SKM-1 treated with dmso at 0.1 percent for 144 hours (cell line): ENCODE results near the gene NINJ2.
"Not testable (repeated sequence)": the region's sequence is repeated elsewhere in the genome, so short reads cannot be mapped to it uniquely, and the experiment has no call there.

ENCODE experiments used
- DNase-seq: peaks from one replicate; lab custom pipeline; 2025; ENCODE audit not compliant: unreplicated experiment; lab: John Stamatoyannopoulos, UW

NINJ2 gene

GRCh38 chr12:663293-663871 lies at the start of gene NINJ2:
TSS of gene NINJ2 (minus strand) at chr12:663445. CDS start at chr12:663360, 85 bp downstream.
- DNase-seq, result no peak

GRCh38 chr12:712172-712863 lies 49.1 kb upstream of the NINJ2 start:
- no peak for DNase-seq

- DNase-seq, result no peak
These were observed 46.3 kb upstream of the NINJ2 start for GRCh38 chr12:709455-710020.

- DNase-seq, result not testable (repeated sequence)
These were observed 44.8 kb upstream of the NINJ2 start for GRCh38 chr12:708084-708483.

- DNase-seq, result no peak
These were observed 41.4 kb upstream of the NINJ2 start for GRCh38 chr12:704516-705242.

- DNase-seq, result no peak
These were observed 38.8 kb upstream of the NINJ2 start for GRCh38 chr12:701896-702539.

GRCh38 chr12:700016-700415 lies 36.8 kb upstream of the NINJ2 start:
- no peak for DNase-seq

GRCh38 chr12:698222-698621 lies 35.0 kb upstream of the NINJ2 start:
- DNase-seq, result not testable (repeated sequence)

GRCh38 chr12:697481-697880 lies 34.2 kb upstream of the NINJ2 start:
- peak; percentile 31 for DNase-seq

- no peak for DNase-seq
These were observed 31.7 kb upstream of the NINJ2 start for GRCh38 chr12:694734-695503.

GRCh38 chr12:693934-694533 lies 30.8 kb upstream of the NINJ2 start:
- DNase-seq, result no peak

- no peak for DNase-seq
These were observed 29.0 kb upstream of the NINJ2 start for GRCh38 chr12:692274-692673.

GRCh38 chr12:690466-690865 lies 27.2 kb upstream of the NINJ2 start:
- DNase-seq, result no peak

GRCh38 chr12:685388-685787 lies 22.1 kb upstream of the NINJ2 start:
- DNase-seq, result no peak

GRCh38 chr12:684416-684815 lies 21.2 kb upstream of the NINJ2 start:
- no peak for DNase-seq

- no peak for DNase-seq
These were observed 18.5 kb upstream of the NINJ2 start for GRCh38 chr12:681568-682256.

- DNase-seq, result no peak
These were observed 15.8 kb upstream of the NINJ2 start for GRCh38 chr12:678747-679712.

GRCh38 chr12:675562-675961 lies 12.3 kb upstream of the NINJ2 start:
- DNase-seq, result no peak
